ENCODE data around the gene CDADC1. TPM values are rescaled to one million over a fixed set of nuclear protein-coding genes. Genes with fewer than 3 reads are reported as not detected.

CDADC1 gene
- total and polyA plus RNA-seq, 2 donors (not counting 3 experiments of a cell fraction or from before 2014, with no cell fraction given): 2.4 to 9.1 TPM

GRCh38 chr13:49258089-49258796 is 10.5 kb downstream of the CDADC1 start:
- POLR2A ChIA-PET: no interaction called here
- H3K9me1 ChIP-seq (replicated peaks; ENCODE audit: control insufficient read depth, extremely low read depth, insufficient read depth, low read length): no peaks in the 10 kb centered on the region
- DNase-seq (ENCODE audit: low read depth, low spot score) (no peak), FAIRE-seq (no peak)
- TF ChIP-seq POLR2AphosphoS5 (IDR thresholded peaks at IDR 0.05; ENCODE audit: insufficient read depth, low read depth, low read length): no peak
- no peak for TF ChIP-seq EZH2 (IDR thresholded peaks at IDR 0.05; ENCODE audit: borderline replicate concordance, low read depth, low read length, severe bottlenecking)
- TF ChIP-seq MYC (IDR thresholded peaks at IDR 0.05; ENCODE audit: low read depth, low read length): no peak
- no peak for TF ChIP-seq CTCF (IDR thresholded peaks at IDR 0.05; ENCODE audit: extremely low read depth in 1 of 2, insufficient read depth in 1 of 2, low read depth in 1 of 2, low read length in 2 of 2)
- no peak for TF ChIP-seq JUN (IDR thresholded peaks at IDR 0.05; ENCODE audit: borderline replicate concordance, insufficient read depth, insufficient read length, low read depth)
- TF ChIP-seq POLR2A (IDR thresholded peaks at IDR 0.05; ENCODE audit: low read depth, low read length): no peak
- no peak for TF ChIP-seq FOS (IDR thresholded peaks at IDR 0.05; ENCODE audit: borderline replicate concordance, insufficient read depth, low read length)
- TF ChIP-seq GATA2 (IDR thresholded peaks at IDR 0.05; ENCODE audit: insufficient read depth, insufficient read length, low read depth, low read length): no peak
- no peak for TF ChIP-seq MAX (IDR thresholded peaks at IDR 0.05; ENCODE audit: insufficient read depth, insufficient read length)
- no peak overlapping the region for H3K9ac ChIP-seq (replicated peaks; ENCODE audit: extremely low read depth, insufficient read depth, low read length)
- intact Hi-C loops (cut with micrococcal nuclease) (no loop called here), dilution Hi-C loops (cut with MboI; ENCODE audit: extremely low pct_ligation_motif_present, low sequenced_read_pairs) (no loop called here)
- peaks cover 5% of the 10 kb centered on the region for H3K4me1 ChIP-seq (ENCODE audit: control insufficient read depth, extremely low read depth, insufficient read depth, low read length)
- no peaks in the 10 kb centered on the region for H3K9me3 ChIP-seq (replicated peaks; ENCODE audit: control insufficient read depth, insufficient read depth, low read length)
- peaks cover 2% of the 10 kb centered on the region for H3K79me2 ChIP-seq (ENCODE audit: control insufficient read depth, insufficient read depth, low read length)
- no peak overlapping the region for H2AFZ ChIP-seq (ENCODE audit: low read depth, low read length)
- peaks cover 13% of the 10 kb centered on the region in 2 experiments for H3K36me3 ChIP-seq (ENCODE audit: control insufficient read depth in 2 of 2, extremely low read depth in 1 of 2, insufficient read depth in 2 of 2, low read length in 2 of 2)
- no TSS peak for BruUV-seq (replicated peaks)
- no peak overlapping the region for H3K27ac ChIP-seq (ENCODE audit: insufficient read depth, low read depth, low read length)
- no peak overlapping the region for H3K4me3 ChIP-seq (replicated peaks in 1 of 3; ENCODE audit: insufficient read depth in 1 of 3, low read depth in 1 of 3, low read length in 3 of 3)
- CTCF ChIA-PET: interaction anchor here (1.0 to 2.3 kb wide), 3 partner anchors 10 to 349 kb away, joined by 4 to 12 read pairs (median 6); partner anchors contain the start of gene CDADC1
- H4K20me1 ChIP-seq (replicated peaks; ENCODE audit: control insufficient read depth, extremely low read depth, insufficient read depth, low read length): no peaks in the 10 kb centered on the region
- H3K27me3 ChIP-seq (ENCODE audit: control insufficient read depth in 2 of 2, insufficient read depth in 2 of 2, low read length in 2 of 2): no peaks in the 10 kb centered on the region
- no peak overlapping the region for H3K4me2 ChIP-seq (ENCODE audit: insufficient read depth, low read length)
